Activated T-cell treated with anti-CD3 and anti-CD28 coated beads for 1 hour (primary cell): Measurements from ENCODE around the gene DLG2.
"Not testable (repeated sequence)": the region's sequence is repeated elsewhere in the genome, so short reads cannot be mapped to it uniquely, and the experiment has no call there.

Experiments
- DNase-seq: peaks from one replicate; pipeline ENCODE4 v3.0.0-alpha.2; 2020; ENCODE audit warnings: low read depth

DLG2 gene

GRCh38 chr11:85627332-85627997, at the start of gene DLG2:
TSS of gene DLG2 (minus strand) at chr11:85627344.
- DNase-seq: no peak

GRCh38 chr11:85673393-85673792, 46.2 kb upstream of the DLG2 start:
- DNase-seq: no peak

GRCh38 chr11:85672105-85672902, 45.2 kb upstream of the DLG2 start:
- no peak for DNase-seq

GRCh38 chr11:85670949-85671663, 44.0 kb upstream of the DLG2 start:
- not testable (repeated sequence) for DNase-seq

GRCh38 chr11:85668157-85668556, 41.0 kb upstream of the DLG2 start:
- no peak for DNase-seq

GRCh38 chr11:85666687-85667086, 39.5 kb upstream of the DLG2 start:
- DNase-seq: no peak

- no peak for DNase-seq
Measured at GRCh38 chr11:85665733-85666132, 38.6 kb upstream of the DLG2 start.

- DNase-seq: peak; percentile 88
Measured at GRCh38 chr11:85664615-85665481, 37.7 kb upstream of the DLG2 start, which contains the start of gene CREBZF. TSS of gene CREBZF (minus strand) at chr11:85665129. CDS start at chr11:85664875, 254 bp downstream.

- peak; percentile 82 for DNase-seq
Measured at GRCh38 chr11:85663753-85664614, 36.8 kb upstream of the DLG2 start.

GRCh38 chr11:85663080-85663752, 36.1 kb upstream of the DLG2 start:
- DNase-seq: no peak

GRCh38 chr11:85661972-85662664, 35.0 kb upstream of the DLG2 start:
- DNase-seq: no peak

GRCh38 chr11:85658180-85658579, 31.0 kb upstream of the DLG2 start:
- DNase-seq: no peak

- no peak for DNase-seq
Measured at GRCh38 chr11:85656777-85657176, 29.6 kb upstream of the DLG2 start.

- DNase-seq: not testable (repeated sequence)
Measured at GRCh38 chr11:85654343-85654742, 27.2 kb upstream of the DLG2 start.

- DNase-seq: no peak
Measured at GRCh38 chr11:85652786-85653447, 25.8 kb upstream of the DLG2 start.

- no peak for DNase-seq
Measured at GRCh38 chr11:85651118-85651517, 24.0 kb upstream of the DLG2 start.

- peak; percentile 84 for DNase-seq
Measured at GRCh38 chr11:85647604-85648299, 20.6 kb upstream of the DLG2 start, which contains the start of gene TMEM126A. TSS of gene TMEM126A (plus strand) at chr11:85647967. CDS start at chr11:85650256, 2,289 bp downstream.

GRCh38 chr11:85647078-85647477, 19.9 kb upstream of the DLG2 start:
- DNase-seq: no peak
